CD4-positive, alpha-beta T cell (primary cell): ENCODE results near the gene GPAM. TPM values are rescaled to one million over a fixed set of nuclear protein-coding genes. Genes with fewer than 3 reads are reported as not detected.

Source experiments
- ATAC-seq: fragments of 200-7000 bp; cut with Tn5 transposase; one replicate; pipeline ENCODE4 v1.10.0; 2022; ENCODE audit warnings: mild to moderate bottlenecking; ENCODE audit not compliant: poor library complexity
- CTCF ChIA-PET: fragments of 350-600 bp; sonication (Branson Sonifier 250); formaldehyde crosslinking; loops from one replicate; lab custom pipeline; 2021; ENCODE audit warnings: antibody characterized with exemption, inconsistent platforms; lab: Charles Lee
- POLR2A ChIA-PET: fragments of 350-600 bp; sonication (Branson Sonifier 250); formaldehyde crosslinking; loops from one replicate; lab custom pipeline; 2021; ENCODE audit warnings: antibody characterized with exemption, inconsistent platforms; lab: Charles Lee
- DNase-seq, 14 experiments: peaks; one replicate each; pipeline ENCODE4 v3.0.0-alpha.2; 2013 to 2020; ENCODE audit warnings: mixed read lengths in 2 of 14
- H3K27ac ChIP-seq, 2 donors: one replicate each; pipeline versions ENCODE4 v1.5.1 to v1.7.0; 2013; ENCODE audit warnings: low read length in 2 of 2, low read depth in 1 of 2, mild to moderate bottlenecking in 1 of 2
- H3K27me3 ChIP-seq, 2 experiments: 1 replicate in 1 of 2; 2 replicates in 1 of 2; pipeline versions ENCODE4 v1.6.1 to v1.7.0; 2013; ENCODE audit warnings: low read length in 2 of 2, control low read depth in 1 of 2, mild to moderate bottlenecking in 1 of 2, moderate library complexity in 1 of 2; ENCODE audit not compliant: insufficient read depth in 2 of 2, control insufficient read depth in 1 of 2
- H3K36me3 ChIP-seq: one replicate; pipeline ENCODE4 v1.6.1; 2013; ENCODE audit warnings: low read length, control low read depth; ENCODE audit not compliant: insufficient read depth
- H3K4me1 ChIP-seq: one replicate; pipeline ENCODE4 v1.6.1; 2013; ENCODE audit warnings: low read length, control low read depth; ENCODE audit not compliant: insufficient read depth
- H3K4me3 ChIP-seq: one replicate; pipeline ENCODE4 v1.5.1; 2013; ENCODE audit warnings: mild to moderate bottlenecking, low read length, moderate library complexity
- H3K9me3 ChIP-seq, 2 experiments: 1 replicate in 1 of 2; 2 replicates in 1 of 2; pipeline versions ENCODE4 v1.6.1 to v1.7.0; 2013; ENCODE audit warnings: low read length in 2 of 2, mild to moderate bottlenecking in 2 of 2, control low read depth in 1 of 2, moderate library complexity in 1 of 2; ENCODE audit not compliant: control insufficient read depth in 1 of 2, insufficient read depth in 1 of 2
- H3K27ac Mint-ChIP-seq: one replicate; pipeline ENCODE4 v1.8.0; 2020; ENCODE audit warnings: mixed read lengths
- H3K27me3 Mint-ChIP-seq: one replicate; pipeline ENCODE4 v1.8.0; 2021; ENCODE audit warnings: mixed read lengths
- H3K36me3 Mint-ChIP-seq: one replicate; pipeline ENCODE4 v1.8.0; 2021; ENCODE audit warnings: low read depth, mixed read lengths
- H3K4me1 Mint-ChIP-seq: one replicate; pipeline ENCODE4 v1.8.0; 2021; ENCODE audit warnings: low read depth, mixed read lengths
- H3K4me3 Mint-ChIP-seq: one replicate; pipeline ENCODE4 v1.8.0; 2020; ENCODE audit warnings: mild to moderate bottlenecking, mixed read lengths
- H3K9me3 Mint-ChIP-seq: one replicate; pipeline ENCODE4 v1.8.0; 2020; ENCODE audit warnings: mixed read lengths
- intact Hi-C, 2 experiments: fragments of 100-400 bp; cut with DNase I in 1 of 2; cut with micrococcal nuclease in 1 of 2; formaldehyde crosslinking; loops; one replicate each; pipeline versions ENCODE4 v1.15.1 to v1.9.0; 2023 to 2025; cut with DNase I, micrococcal nuclease
- total RNA-seq, 174 experiments: library from RNA in 2 of 174; stranded (reverse) in 2 of 174; gene quantifications; one replicate each; pipeline ENCODE4 v1.2.3 and lab custom pipeline; 2021 to 2026
- TF ChIP-seq, protein P1 (sequence below): fragments of 200-600 bp; IDR thresholded peaks from one replicate; pipeline ENCODE4 v1.8.0; 2022; ENCODE audit warnings: antibody characterized with exemption, mild to moderate bottlenecking

Gene GPAM
- total RNA-seq, 2 experiments from 2014 or later: 4.8 to 6.7 TPM

DNA sequence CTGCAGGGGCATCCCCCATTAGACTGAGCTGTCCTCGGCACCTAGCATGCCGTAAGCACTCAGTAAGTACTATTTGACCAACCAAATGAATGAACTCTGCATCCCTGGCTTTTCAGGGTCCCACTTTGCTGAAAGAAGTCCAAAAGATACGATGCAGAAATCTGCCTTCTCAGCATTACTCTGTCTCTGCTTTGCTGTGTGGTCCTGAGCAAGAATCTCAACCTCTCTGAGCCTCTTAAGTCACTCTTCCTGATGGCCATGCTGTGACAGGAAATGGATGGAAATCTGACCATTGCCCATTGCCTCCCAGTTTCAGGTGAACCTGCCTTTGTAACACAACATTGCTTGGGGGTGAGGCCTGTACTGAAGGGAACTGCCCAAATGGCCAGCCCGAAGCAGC lies 48.0 kb downstream of the GPAM start:
- Histone ChIP-seq H3K27ac (no peak overlapping the region), H3K4me3 (no peak overlapping the region), H3K27me3 (no peaks in the 10 kb centered on the region), H3K36me3 (no peaks in the 10 kb centered on the region), H3K9me3 (no peaks in the 10 kb centered on the region), H3K4me1 (peaks cover 4% of the 10 kb centered on the region)
- intact Hi-C loops: loop anchor here (2.0 to 10.0 kb wide), 5 partner anchors 179 to 1821 kb away; no protein-coding TSS in a partner anchor
- POLR2A ChIA-PET: no interaction called here
- Mint-ChIP-seq H3K27ac (no peak overlapping the region), H3K36me3 (no peaks in the 10 kb centered on the region), H3K4me1 (no peaks in the 10 kb centered on the region), H3K9me3 (no peaks in the 10 kb centered on the region), H3K4me3 (no peak overlapping the region), H3K27me3 (no peaks in the 10 kb centered on the region)
- CTCF ChIA-PET: no interaction called here
- TF ChIP-seq, protein P1, sequence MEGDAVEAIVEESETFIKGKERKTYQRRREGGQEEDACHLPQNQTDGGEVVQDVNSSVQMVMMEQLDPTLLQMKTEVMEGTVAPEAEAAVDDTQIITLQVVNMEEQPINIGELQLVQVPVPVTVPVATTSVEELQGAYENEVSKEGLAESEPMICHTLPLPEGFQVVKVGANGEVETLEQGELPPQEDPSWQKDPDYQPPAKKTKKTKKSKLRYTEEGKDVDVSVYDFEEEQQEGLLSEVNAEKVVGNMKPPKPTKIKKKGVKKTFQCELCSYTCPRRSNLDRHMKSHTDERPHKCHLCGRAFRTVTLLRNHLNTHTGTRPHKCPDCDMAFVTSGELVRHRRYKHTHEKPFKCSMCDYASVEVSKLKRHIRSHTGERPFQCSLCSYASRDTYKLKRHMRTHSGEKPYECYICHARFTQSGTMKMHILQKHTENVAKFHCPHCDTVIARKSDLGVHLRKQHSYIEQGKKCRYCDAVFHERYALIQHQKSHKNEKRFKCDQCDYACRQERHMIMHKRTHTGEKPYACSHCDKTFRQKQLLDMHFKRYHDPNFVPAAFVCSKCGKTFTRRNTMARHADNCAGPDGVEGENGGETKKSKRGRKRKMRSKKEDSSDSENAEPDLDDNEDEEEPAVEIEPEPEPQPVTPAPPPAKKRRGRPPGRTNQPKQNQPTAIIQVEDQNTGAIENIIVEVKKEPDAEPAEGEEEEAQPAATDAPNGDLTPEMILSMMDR: no peak
- DNase-seq (no peak), ATAC-seq (no peak)

DNA sequence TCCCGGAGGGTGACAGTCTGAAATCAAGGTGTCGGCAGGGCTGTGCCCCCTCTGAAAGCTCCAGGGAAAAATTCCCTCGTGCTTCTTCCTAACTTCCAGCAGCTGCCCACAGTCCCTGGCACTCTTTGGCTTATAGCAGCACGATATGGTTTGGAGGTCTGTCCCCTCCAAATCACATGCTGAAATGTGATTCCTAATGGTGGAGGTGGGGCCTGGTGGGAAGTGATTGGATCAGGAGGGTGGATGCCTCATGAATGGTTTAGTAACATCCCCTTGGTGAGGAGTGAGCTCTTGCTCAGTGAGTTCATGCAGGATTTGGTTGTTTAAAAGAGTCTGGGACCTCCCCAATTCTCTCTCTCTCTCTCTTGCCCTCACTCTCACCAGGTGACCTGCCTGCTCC lies 51.1 kb downstream of the GPAM start:
- Mint-ChIP-seq H3K27ac (no peak overlapping the region), H3K9me3 (no peaks in the 10 kb centered on the region), H3K4me1 (no peaks in the 10 kb centered on the region), H3K27me3 (no peaks in the 10 kb centered on the region), H3K36me3 (no peaks in the 10 kb centered on the region), H3K4me3 (no peak overlapping the region)
- H3K9me3 ChIP-seq: no peaks in the 10 kb centered on the region
- DNase-seq (no peak), ATAC-seq (no peak)
- no peaks in the 10 kb centered on the region for H3K36me3 ChIP-seq
- no peak overlapping the region for H3K27ac ChIP-seq
- H3K27me3 ChIP-seq: no peaks in the 10 kb centered on the region
- POLR2A ChIA-PET: no interaction called here
- intact Hi-C loops: loop anchor here in 1 of 2 experiments (10.0 kb wide), 2 partner anchors 182 to 1818 kb away; no protein-coding TSS in a partner anchor
- TF ChIP-seq, protein P1: no peak
- CTCF ChIA-PET: no interaction called here
- H3K4me3 ChIP-seq: no peak overlapping the region
- no peaks in the 10 kb centered on the region for H3K4me1 ChIP-seq

DNA sequence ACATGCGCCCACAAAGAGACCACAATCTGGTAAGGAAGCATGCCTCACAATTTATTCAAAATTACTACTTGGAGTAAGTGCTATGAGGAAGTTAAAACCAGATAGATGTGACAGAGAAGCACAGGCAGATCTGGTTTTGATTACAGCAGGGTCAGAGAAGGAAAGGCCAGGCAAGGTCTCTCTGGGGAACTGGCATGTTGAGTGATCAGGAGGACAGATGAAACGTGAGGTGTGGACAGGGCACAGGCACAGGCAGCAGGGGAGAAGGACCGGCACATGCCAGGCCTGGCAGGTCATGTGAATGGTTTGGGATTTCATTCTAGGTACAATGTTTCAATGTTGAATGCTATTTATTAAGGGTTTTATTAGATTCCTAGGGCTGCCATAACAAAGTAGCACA lies 51.6 kb downstream of the GPAM start:
- no peaks in the 10 kb centered on the region for H3K36me3 Mint-ChIP-seq
- H3K27me3 Mint-ChIP-seq: no peaks in the 10 kb centered on the region
- ATAC-seq (no peak), DNase-seq (no peak)
- no peaks in the 10 kb centered on the region for H3K9me3 Mint-ChIP-seq
- no peak overlapping the region for H3K4me3 Mint-ChIP-seq
- Histone ChIP-seq H3K9me3 (no peaks in the 10 kb centered on the region), H3K36me3 (no peaks in the 10 kb centered on the region), H3K27ac (no peak overlapping the region), H3K4me3 (no peak overlapping the region), H3K27me3 (no peaks in the 10 kb centered on the region), H3K4me1 (no peaks in the 10 kb centered on the region)
- TF ChIP-seq, protein P1: no peak
- H3K4me1 Mint-ChIP-seq: no peaks in the 10 kb centered on the region
- no peak overlapping the region for H3K27ac Mint-ChIP-seq
- ChIA-PET POLR2A (no interaction called here), CTCF (no interaction called here)
- intact Hi-C loops: loop anchor here in 1 of 2 experiments (10.0 kb wide), 2 partner anchors 183 to 1817 kb away; no protein-coding TSS in a partner anchor
